Activated B cell treated with CpG ODN at 0.5 μM for 24 hours (primary cell): ENCODE results near the gene SRPX2. TPM values are rescaled to one million over a fixed set of nuclear protein-coding genes. Genes with fewer than 3 reads are reported as not detected.

Source experiments
- ATAC-seq: fragments of 200-7000 bp; cut with Tn5 transposase; one replicate; pipeline ENCODE4 v1.10.0; 2021; ENCODE audit warnings: low read depth, mild to moderate bottlenecking, moderate library complexity
- CTCF ChIA-PET: fragments of 350-600 bp; sonication (Branson Sonifier 250); formaldehyde crosslinking; loops from one replicate; lab custom pipeline; 2021; ENCODE audit warnings: antibody characterized with exemption; lab: Charles Lee
- POLR2A ChIA-PET: fragments of 350-600 bp; sonication (Branson Sonifier 250); formaldehyde crosslinking; loops from one replicate; lab custom pipeline; 2021; ENCODE audit warnings: antibody characterized with exemption; lab: Charles Lee
- DNase-seq: peaks from one replicate; pipeline ENCODE4 v3.0.0; 2022
- H3K27ac Mint-ChIP-seq: one replicate; pipeline ENCODE4 v1.8.0; 2020; ENCODE audit warnings: mixed read lengths
- H3K27me3 Mint-ChIP-seq: one replicate; pipeline ENCODE4 v1.8.0; 2021; ENCODE audit warnings: mixed read lengths
- H3K36me3 Mint-ChIP-seq: one replicate; pipeline ENCODE4 v1.8.0; 2021; ENCODE audit warnings: low read depth, mixed read lengths
- H3K4me1 Mint-ChIP-seq: one replicate; pipeline ENCODE4 v1.8.0; 2021; ENCODE audit warnings: mixed read lengths
- H3K4me3 Mint-ChIP-seq: one replicate; pipeline ENCODE4 v1.8.0; 2020; ENCODE audit warnings: mild to moderate bottlenecking, mixed read lengths
- H3K9me3 Mint-ChIP-seq: one replicate; pipeline ENCODE4 v1.8.0; 2020; ENCODE audit warnings: mixed read lengths
- CTCF ChIP-seq: fragments of 200-600 bp; IDR thresholded peaks from one replicate; pipeline ENCODE4 v1.8.0; 2022; ENCODE audit warnings: antibody characterized with exemption, mild to moderate bottlenecking
- intact Hi-C: fragments of 100-400 bp; cut with micrococcal nuclease; formaldehyde crosslinking; loops from one replicate; pipeline ENCODE4 v1.15.1; 2024
- total RNA-seq: library from RNA; stranded (reverse); gene quantifications from 2 replicates; pipeline ENCODE4 v1.2.3, GENCODE V29; 2022

SRPX2 gene
- total RNA-seq = not detected in 2 replicates

- TF ChIP-seq CTCF = no peak
- Mint-ChIP-seq H3K4me1 (no peaks in the 10 kb centered on the region), H3K27ac (no peak within 1 kb of the TSS), H3K9me3 (no peaks in the 10 kb centered on the region), H3K27me3 (peaks cover 35% of the 10 kb centered on the region), H3K36me3 (no peaks in the 10 kb centered on the region), H3K4me3 (no peak within 1 kb of the TSS)
- ATAC-seq (no peak), DNase-seq (no peak)
- intact Hi-C loops = no loop called here
- POLR2A ChIA-PET = no interaction called here
- CTCF ChIA-PET = no interaction called here
These were observed at the start of gene SRPX2 for GRCh38 chrX:100643956-100644860. Gene SRPX2, plus strand, starts transcription at chrX:100644199. Its CDS starts 2,124 bp downstream, at chrX:100646323.

- Mint-ChIP-seq H3K9me3 (no peaks in the 10 kb centered on the region), H3K36me3 (no peaks in the 10 kb centered on the region), H3K27me3 (no peaks in the 10 kb centered on the region), H3K27ac (no peak overlapping the region), H3K4me3 (no peak overlapping the region), H3K4me1 (peaks cover 8% of the 10 kb centered on the region)
- DNase-seq (no peak), ATAC-seq (no peak)
- CTCF ChIA-PET = no interaction called here
- POLR2A ChIA-PET = no interaction called here
- no peak for TF ChIP-seq CTCF
- intact Hi-C loops = no loop called here
These were observed 47.4 kb upstream of the SRPX2 start for GRCh38 chrX:100596601-100597000.

- ATAC-seq (no peak), DNase-seq (no peak)
- H3K4me1 Mint-ChIP-seq = peaks cover 8% of the 10 kb centered on the region
- CTCF ChIA-PET = no interaction called here
- no peak overlapping the region for H3K4me3 Mint-ChIP-seq
- POLR2A ChIA-PET = no interaction called here
- no peak overlapping the region for H3K27ac Mint-ChIP-seq
- H3K9me3 Mint-ChIP-seq = no peaks in the 10 kb centered on the region
- H3K27me3 Mint-ChIP-seq = peaks cover 2% of the 10 kb centered on the region
- no peaks in the 10 kb centered on the region for H3K36me3 Mint-ChIP-seq
- intact Hi-C loops = no loop called here
- no peak for TF ChIP-seq CTCF
These were observed 44.5 kb upstream of the SRPX2 start for GRCh38 chrX:100599456-100599855.

GRCh38 chrX:100600340-100600739, 43.7 kb upstream of the SRPX2 start:
- no peak for DNase-seq
- Mint-ChIP-seq H3K27ac (no peak overlapping the region), H3K9me3 (no peaks in the 10 kb centered on the region), H3K36me3 (no peaks in the 10 kb centered on the region), H3K4me3 (no peak overlapping the region), H3K4me1 (peaks cover 8% of the 10 kb centered on the region), H3K27me3 (peaks cover 2% of the 10 kb centered on the region)
- ATAC-seq = no peak
- intact Hi-C loops = no loop called here
- POLR2A ChIA-PET = no interaction called here
- CTCF ChIA-PET = interaction anchor here (1.2 kb wide), 1 partner anchor 15 kb away, joined by 3 read pairs; no protein-coding TSS in a partner anchor
- no peak for TF ChIP-seq CTCF

- Mint-ChIP-seq H3K36me3 (no peaks in the 10 kb centered on the region), H3K4me1 (peaks cover 8% of the 10 kb centered on the region), H3K27ac (no peak overlapping the region), H3K4me3 (no peak overlapping the region), H3K9me3 (no peaks in the 10 kb centered on the region), H3K27me3 (peaks cover 2% of the 10 kb centered on the region)
- ChIA-PET CTCF (interaction anchor here (1.2 kb wide), 1 partner anchor 14 kb away, joined by 3 read pairs; no protein-coding TSS in a partner anchor), POLR2A (no interaction called here)
- intact Hi-C loops = no loop called here
- ATAC-seq = peak; percentile 50
- DNase-seq = no peak
- TF ChIP-seq CTCF = no peak
These were observed 43.2 kb upstream of the SRPX2 start for GRCh38 chrX:100600758-100601157.
